ENCODE data around the gene SCMH1.

DNA sequence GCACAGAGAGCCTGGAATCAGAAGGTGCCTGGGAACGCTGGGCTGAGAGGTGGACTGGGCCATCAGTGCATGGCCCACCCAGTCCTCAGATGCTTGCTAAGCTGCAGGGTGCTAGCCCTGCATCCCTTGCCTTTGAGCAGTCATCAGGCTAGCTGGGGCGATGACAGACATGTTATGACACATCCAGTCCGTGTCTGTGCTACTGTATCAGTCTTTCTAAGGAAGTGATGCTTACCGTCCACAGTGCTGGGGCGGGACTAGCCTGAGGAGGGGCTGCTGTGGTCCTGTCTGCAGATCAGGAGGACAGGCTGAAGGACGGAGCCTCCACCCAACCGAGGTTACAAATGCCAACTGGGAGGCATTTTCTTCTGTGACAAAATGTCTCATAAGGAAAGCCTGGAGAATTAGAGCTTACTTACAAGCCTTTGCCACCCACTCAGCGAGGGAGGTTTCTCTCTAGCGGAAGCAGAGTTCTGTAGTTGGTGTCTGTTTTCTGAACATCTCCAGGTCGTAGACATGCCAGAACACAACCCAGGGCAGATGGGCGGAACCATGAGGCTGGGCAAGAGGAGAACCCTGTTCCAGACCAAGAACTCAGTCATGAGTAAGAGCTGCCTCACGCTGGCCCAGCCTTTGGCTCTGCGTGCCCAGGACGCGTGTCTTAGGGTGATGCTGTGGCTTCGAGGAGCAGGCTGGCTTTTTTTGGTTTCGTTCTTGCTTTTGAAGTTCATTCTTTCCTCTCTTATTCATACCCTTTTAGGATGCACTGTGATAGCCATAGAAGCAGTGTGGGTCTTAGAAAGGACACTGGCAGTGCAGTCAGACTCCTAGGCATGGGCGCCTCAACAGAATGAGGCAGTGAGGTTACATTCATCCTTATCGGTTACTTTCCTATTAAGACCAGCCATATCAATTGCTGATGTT lies 234.9 kb downstream of the SCMH1 start:
- TF ChIP-seq POLR2A (IDR thresholded peaks at IDR 0.05) (no peak), EP300 (IDR thresholded peaks at IDR 0.05) (no peak)
- TF ChIP-seq, protein P1, sequence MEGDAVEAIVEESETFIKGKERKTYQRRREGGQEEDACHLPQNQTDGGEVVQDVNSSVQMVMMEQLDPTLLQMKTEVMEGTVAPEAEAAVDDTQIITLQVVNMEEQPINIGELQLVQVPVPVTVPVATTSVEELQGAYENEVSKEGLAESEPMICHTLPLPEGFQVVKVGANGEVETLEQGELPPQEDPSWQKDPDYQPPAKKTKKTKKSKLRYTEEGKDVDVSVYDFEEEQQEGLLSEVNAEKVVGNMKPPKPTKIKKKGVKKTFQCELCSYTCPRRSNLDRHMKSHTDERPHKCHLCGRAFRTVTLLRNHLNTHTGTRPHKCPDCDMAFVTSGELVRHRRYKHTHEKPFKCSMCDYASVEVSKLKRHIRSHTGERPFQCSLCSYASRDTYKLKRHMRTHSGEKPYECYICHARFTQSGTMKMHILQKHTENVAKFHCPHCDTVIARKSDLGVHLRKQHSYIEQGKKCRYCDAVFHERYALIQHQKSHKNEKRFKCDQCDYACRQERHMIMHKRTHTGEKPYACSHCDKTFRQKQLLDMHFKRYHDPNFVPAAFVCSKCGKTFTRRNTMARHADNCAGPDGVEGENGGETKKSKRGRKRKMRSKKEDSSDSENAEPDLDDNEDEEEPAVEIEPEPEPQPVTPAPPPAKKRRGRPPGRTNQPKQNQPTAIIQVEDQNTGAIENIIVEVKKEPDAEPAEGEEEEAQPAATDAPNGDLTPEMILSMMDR (IDR thresholded peaks at IDR 0.05) = no peak

All from gastroesophageal sphincter (tissue), 3 donors.